HepG2 (cell line): ENCODE measurements around the gene CMYA5.

Experiments
- ETV6 ChIP-seq: sonication (generic); formaldehyde crosslinking; conservative IDR thresholded peaks from 2 replicates; pipeline ENCODE4 v1.4.0; 2020; ENCODE audit warnings: missing genetic modification reagents
- FOXA3 ChIP-seq: IDR thresholded peaks from 2 replicates; pipeline ENCODE4 v1.6.1; 2016; ENCODE audit warnings: missing genetic modification reagents, missing compliant biosample characterization
- HOXA7 ChIP-seq: sonication (generic); formaldehyde crosslinking; IDR thresholded peaks from 2 replicates; pipeline ENCODE4 v1.8.1; 2022; ENCODE audit warnings: mild to moderate bottlenecking, missing genetic modification reagents, moderate library complexity
- KDM2A ChIP-seq: sonication (generic); formaldehyde crosslinking; IDR thresholded peaks from 2 replicates; pipeline ENCODE4 v1.4.0; 2020; ENCODE audit warnings: low read depth, missing genetic modification reagents, borderline replicate concordance
- REL ChIP-seq: sonication (generic); formaldehyde crosslinking; conservative IDR thresholded peaks from 2 replicates; pipeline ENCODE4 v1.8.0; 2022; ENCODE audit warnings: mild to moderate bottlenecking, missing genetic modification reagents, moderate library complexity
- SIN3B ChIP-seq: fragments of 150-350 bp; IDR thresholded peaks from 2 replicates; pipeline ENCODE4 v1.6.1; 2014; ENCODE audit warnings: low read length
- TF ChIP-seq, protein P1 (sequence below), 2 experiments: sonication (generic) in 1 of 2; formaldehyde crosslinking in 1 of 2; IDR thresholded peaks; 2 replicates each; pipeline versions ENCODE4 v1.5.1 to v1.6.1; 2011 to 2020; ENCODE audit warnings: borderline replicate concordance in 1 of 2, low read depth in 1 of 2, low read length in 1 of 2, mild to moderate bottlenecking in 1 of 2, missing genetic modification reagents in 1 of 2, moderate library complexity in 1 of 2

DNA sequence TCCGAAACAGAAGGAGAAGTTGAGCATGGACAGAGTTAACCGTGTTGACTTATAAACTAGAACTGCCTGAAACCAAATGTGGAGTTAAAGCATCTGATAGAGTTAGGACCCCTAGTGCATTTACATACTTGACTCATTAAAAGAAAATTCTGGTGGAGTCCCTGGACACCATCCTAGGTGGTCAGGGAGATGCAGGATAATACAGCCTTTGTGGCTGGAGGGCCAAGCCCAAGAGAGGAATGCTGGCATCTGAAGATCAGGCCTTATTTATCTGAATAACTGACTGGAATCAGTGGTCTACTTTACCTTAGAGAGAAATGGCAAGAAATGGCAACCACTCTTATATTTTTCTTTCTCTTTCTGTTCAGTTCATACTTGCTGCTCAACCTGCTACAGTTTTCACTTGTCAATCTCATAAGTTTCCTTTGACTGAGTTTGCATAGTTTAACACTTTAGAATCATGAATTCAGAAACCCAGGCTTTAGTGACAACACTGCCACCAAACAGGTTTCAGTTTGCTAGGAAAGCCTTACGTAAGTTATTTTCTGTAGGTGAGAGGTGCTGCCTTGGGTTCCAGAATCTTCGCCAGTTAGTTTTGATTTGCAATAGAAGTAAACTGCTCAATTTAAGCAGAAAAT, 10.2 kb downstream of the CMYA5 start:
- TF ChIP-seq FOXA3 (CRISPR knock-in tag) (no peak), ETV6 (no peak), REL (CRISPR knock-in tag) (no peak), KDM2A (CRISPR knock-in tag) (no peak), SIN3B (no peak), HOXA7 (CRISPR knock-in tag) (no peak)
- TF ChIP-seq, protein P1, sequence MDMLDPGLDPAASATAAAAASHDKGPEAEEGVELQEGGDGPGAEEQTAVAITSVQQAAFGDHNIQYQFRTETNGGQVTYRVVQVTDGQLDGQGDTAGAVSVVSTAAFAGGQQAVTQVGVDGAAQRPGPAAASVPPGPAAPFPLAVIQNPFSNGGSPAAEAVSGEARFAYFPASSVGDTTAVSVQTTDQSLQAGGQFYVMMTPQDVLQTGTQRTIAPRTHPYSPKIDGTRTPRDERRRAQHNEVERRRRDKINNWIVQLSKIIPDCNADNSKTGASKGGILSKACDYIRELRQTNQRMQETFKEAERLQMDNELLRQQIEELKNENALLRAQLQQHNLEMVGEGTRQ (IDR thresholded peaks at IDR 0.05; ENCODE audit: low read depth, low read length) = no peak
- TF ChIP-seq, protein P1 (CRISPR knock-in tag; IDR thresholded peaks at IDR 0.05; ENCODE audit: borderline replicate concordance) = no peak
